Measurements from ENCODE around the gene GSK3A. TPM values are rescaled to one million over a fixed set of nuclear protein-coding genes. Genes with fewer than 3 reads are reported as not detected.

Gene GSK3A
- total and polyA plus RNA-seq, 2 donors: 12.7 to 31.4 TPM

- Histone ChIP-seq H3K27ac (ENCODE audit: low read depth in 1 of 2, low read length in 1 of 2) (no peak overlapping the region), H3K4me3 (ENCODE audit: low read length in 2 of 2) (no peak overlapping the region), H3K27me3 (ENCODE audit: control insufficient read depth in 2 of 2, insufficient read depth in 1 of 2, low read length in 1 of 2) (no peaks in the 10 kb centered on the region), H3K9me3 (ENCODE audit: control insufficient read depth in 2 of 2, insufficient read depth in 1 of 2, low read length in 1 of 2) (no peaks in the 10 kb centered on the region), H3K36me3 (ENCODE audit: control insufficient read depth in 2 of 2, insufficient read depth in 2 of 2, low read length in 1 of 2) (peaks cover 89% of the 10 kb centered on the region in 2 donors), H3K4me1 (ENCODE audit: control insufficient read depth in 2 of 2, insufficient read depth in 2 of 2, low read length in 2 of 2) (no peaks in the 10 kb centered on the region)
- DNase-seq (ENCODE audit: low read depth in 6 of 9, low spot score in 9 of 9): no peak
- 95% methylated on average over 4 of the region's 4 CpGs for WGBS
Measured at GRCh38 chr19:42228641-42229040, 13.8 kb downstream of the GSK3A start.

GRCh38 chr19:42226886-42227285, 15.5 kb downstream of the GSK3A start:
- H3K27me3 ChIP-seq (ENCODE audit: control insufficient read depth in 2 of 2, insufficient read depth in 1 of 2, low read length in 1 of 2): no peaks in the 10 kb centered on the region
- H3K27ac ChIP-seq (ENCODE audit: low read depth in 1 of 2, low read length in 1 of 2): no peak overlapping the region
- H3K36me3 ChIP-seq (ENCODE audit: control insufficient read depth in 2 of 2, insufficient read depth in 2 of 2, low read length in 1 of 2): peaks cover 71 to 74% of the 10 kb centered on the region in 2 donors
- no peak for DNase-seq (ENCODE audit: low read depth in 6 of 9, low spot score in 9 of 9)
- no peaks in the 10 kb centered on the region for H3K9me3 ChIP-seq (ENCODE audit: control insufficient read depth in 2 of 2, insufficient read depth in 1 of 2, low read length in 1 of 2)
- no peaks in the 10 kb centered on the region for H3K4me1 ChIP-seq (ENCODE audit: control insufficient read depth in 2 of 2, insufficient read depth in 2 of 2, low read length in 2 of 2)
- no peak overlapping the region for H3K4me3 ChIP-seq (ENCODE audit: low read length in 2 of 2)
- 95% methylated on average over 1 of the region's 1 CpG for WGBS

GRCh38 chr19:42225718-42226292, 16.6 kb downstream of the GSK3A start:
- Histone ChIP-seq H3K9me3 (ENCODE audit: control insufficient read depth in 2 of 2, insufficient read depth in 1 of 2, low read length in 1 of 2) (no peaks in the 10 kb centered on the region), H3K27me3 (ENCODE audit: control insufficient read depth in 2 of 2, insufficient read depth in 1 of 2, low read length in 1 of 2) (no peaks in the 10 kb centered on the region), H3K4me3 (ENCODE audit: low read length in 2 of 2) (no peak overlapping the region), H3K4me1 (ENCODE audit: control insufficient read depth in 2 of 2, insufficient read depth in 2 of 2, low read length in 2 of 2) (peaks cover 6% of the 10 kb centered on the region in 2 donors), H3K27ac (ENCODE audit: low read depth in 1 of 2, low read length in 1 of 2) (no peak overlapping the region), H3K36me3 (ENCODE audit: control insufficient read depth in 2 of 2, insufficient read depth in 2 of 2, low read length in 1 of 2) (peaks cover 61 to 65% of the 10 kb centered on the region in 2 donors)
- DNase-seq (ENCODE audit: low read depth in 6 of 9, low spot score in 9 of 9): no peak
- 98% methylated on average over 33 of the region's 33 CpGs for WGBS

- no peak for DNase-seq (ENCODE audit: low read depth in 6 of 9, low spot score in 9 of 9)
- Histone ChIP-seq H3K27ac (ENCODE audit: low read depth in 1 of 2, low read length in 1 of 2) (no peak overlapping the region), H3K36me3 (ENCODE audit: control insufficient read depth in 2 of 2, insufficient read depth in 2 of 2, low read length in 1 of 2) (peaks cover 54 to 59% of the 10 kb centered on the region in 2 donors), H3K4me1 (ENCODE audit: control insufficient read depth in 2 of 2, insufficient read depth in 2 of 2, low read length in 2 of 2) (peaks cover 10% of the 10 kb centered on the region in 2 donors), H3K27me3 (ENCODE audit: control insufficient read depth in 2 of 2, insufficient read depth in 1 of 2, low read length in 1 of 2) (no peaks in the 10 kb centered on the region), H3K9me3 (ENCODE audit: control insufficient read depth in 2 of 2, insufficient read depth in 1 of 2, low read length in 1 of 2) (no peaks in the 10 kb centered on the region), H3K4me3 (ENCODE audit: low read length in 2 of 2) (no peak overlapping the region)
- 98% methylated on average over 37 of the region's 37 CpGs for WGBS
Measured at GRCh38 chr19:42224940-42225717, 17.3 kb downstream of the GSK3A start.

GRCh38 chr19:42220751-42221097, 21.7 kb downstream of the GSK3A start:
- Histone ChIP-seq H3K4me3 (ENCODE audit: low read length in 2 of 2) (peak overlapping the region; percentile 65 to 87), H3K4me1 (ENCODE audit: control insufficient read depth in 2 of 2, insufficient read depth in 2 of 2, low read length in 2 of 2) (peaks cover 27 to 44% of the 10 kb centered on the region in 2 donors), H3K27me3 (ENCODE audit: control insufficient read depth in 2 of 2, insufficient read depth in 1 of 2, low read length in 1 of 2) (no peaks in the 10 kb centered on the region), H3K36me3 (ENCODE audit: control insufficient read depth in 2 of 2, insufficient read depth in 2 of 2, low read length in 1 of 2) (peaks cover 19 to 20% of the 10 kb centered on the region in 2 donors), H3K27ac (ENCODE audit: low read depth in 1 of 2, low read length in 1 of 2) (peak overlapping the region; percentile 74 to 87), H3K9me3 (ENCODE audit: control insufficient read depth in 2 of 2, insufficient read depth in 1 of 2, low read length in 1 of 2) (peaks cover 0 to 4% of the 10 kb centered on the region in 2 donors)
- no peak for DNase-seq (ENCODE audit: low read depth in 6 of 9, low spot score in 9 of 9)
- 7% methylated on average over 6 of the region's 6 CpGs for WGBS

GRCh38 chr19:42219812-42220750, 22.3 kb downstream of the GSK3A start, which contains the start of gene ZNF526:
ZNF526 (plus strand) TSS chr19:42220312; CDS start chr19:42224404, 4,092 bp downstream.
- H3K9me3 ChIP-seq (ENCODE audit: control insufficient read depth in 2 of 2, insufficient read depth in 1 of 2, low read length in 1 of 2): peaks cover 0 to 4% of the 10 kb centered on the region in 2 donors
- H3K27ac ChIP-seq (ENCODE audit: low read depth in 1 of 2, low read length in 1 of 2): peak within 1 kb of the TSS; percentile 87 to 98
- H3K36me3 ChIP-seq (ENCODE audit: control insufficient read depth in 2 of 2, insufficient read depth in 2 of 2, low read length in 1 of 2): peaks cover 18 to 19% of the 10 kb centered on the region in 2 donors
- 2% methylated on average over 53 of the region's 53 CpGs for WGBS
- peak within 1 kb of the TSS; percentile 65 to 87 for H3K4me3 ChIP-seq (ENCODE audit: low read length in 2 of 2)
- peak; percentile 95 to 99 (median 97) for DNase-seq (ENCODE audit: low read depth in 6 of 9, low spot score in 9 of 9)
- no peaks in the 10 kb centered on the region for H3K27me3 ChIP-seq (ENCODE audit: control insufficient read depth in 2 of 2, insufficient read depth in 1 of 2, low read length in 1 of 2)
- peaks cover 32 to 50% of the 10 kb centered on the region in 2 donors for H3K4me1 ChIP-seq (ENCODE audit: control insufficient read depth in 2 of 2, insufficient read depth in 2 of 2, low read length in 2 of 2)

- Histone ChIP-seq H3K27me3 (ENCODE audit: control insufficient read depth in 2 of 2, insufficient read depth in 1 of 2, low read length in 1 of 2) (no peaks in the 10 kb centered on the region), H3K4me1 (ENCODE audit: control insufficient read depth in 2 of 2, insufficient read depth in 2 of 2, low read length in 2 of 2) (peaks cover 37 to 51% of the 10 kb centered on the region in 2 donors), H3K36me3 (ENCODE audit: control insufficient read depth in 2 of 2, insufficient read depth in 2 of 2, low read length in 1 of 2) (peaks cover 28 to 30% of the 10 kb centered on the region in 2 donors), H3K4me3 (ENCODE audit: low read length in 2 of 2) (peak within 1 kb of the TSS; percentile 79 to 98), H3K9me3 (ENCODE audit: control insufficient read depth in 2 of 2, insufficient read depth in 1 of 2, low read length in 1 of 2) (peaks cover 0 to 4% of the 10 kb centered on the region in 2 donors), H3K27ac (ENCODE audit: low read depth in 1 of 2, low read length in 1 of 2) (peak within 1 kb of the TSS; percentile 85 to 92)
- DNase-seq (ENCODE audit: low read depth in 6 of 9, low spot score in 9 of 9): peak; percentile 96 to 99 (median 98)
- 20% methylated on average over 57 of the region's 57 CpGs for WGBS
Measured at GRCh38 chr19:42217520-42218437, 24.6 kb downstream of the GSK3A start, which contains the start of gene DEDD2. DEDD2 (minus strand) TSS chr19:42217677; CDS start chr19:42217007, 670 bp downstream.

All from thymus (tissue), 11 donors.